ENCODE measurements around the gene MKRN3. TPM values are rescaled to one million over a fixed set of nuclear protein-coding genes. Genes with fewer than 3 reads are reported as not detected.

The MKRN3 gene
- total and polyA plus RNA-seq, 2 of the 8 experiments (the other 6 are each of a cell fraction or from before 2014, with no cell fraction given): not detected

DNA sequence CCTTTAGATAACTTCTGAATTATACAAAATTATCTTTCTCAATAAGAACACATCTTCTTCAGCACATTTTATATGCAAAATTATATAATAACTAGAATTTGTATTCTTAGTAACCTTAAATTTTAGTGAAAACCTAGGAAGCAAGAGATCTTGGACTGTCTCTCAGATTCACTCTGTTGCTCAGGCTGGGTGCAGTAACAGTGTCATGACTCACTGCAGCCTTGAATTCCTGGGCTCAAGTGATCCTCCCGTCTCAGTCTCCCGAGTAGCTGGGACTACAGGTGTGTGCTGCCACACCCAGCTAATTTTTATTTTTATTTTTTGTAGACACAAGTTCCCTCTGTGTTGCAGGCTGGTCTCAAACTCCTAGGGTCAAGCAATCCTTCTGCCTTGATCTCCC lies 29.9 kb downstream of the MKRN3 start (continued):
- TF ChIP-seq, protein P1, sequence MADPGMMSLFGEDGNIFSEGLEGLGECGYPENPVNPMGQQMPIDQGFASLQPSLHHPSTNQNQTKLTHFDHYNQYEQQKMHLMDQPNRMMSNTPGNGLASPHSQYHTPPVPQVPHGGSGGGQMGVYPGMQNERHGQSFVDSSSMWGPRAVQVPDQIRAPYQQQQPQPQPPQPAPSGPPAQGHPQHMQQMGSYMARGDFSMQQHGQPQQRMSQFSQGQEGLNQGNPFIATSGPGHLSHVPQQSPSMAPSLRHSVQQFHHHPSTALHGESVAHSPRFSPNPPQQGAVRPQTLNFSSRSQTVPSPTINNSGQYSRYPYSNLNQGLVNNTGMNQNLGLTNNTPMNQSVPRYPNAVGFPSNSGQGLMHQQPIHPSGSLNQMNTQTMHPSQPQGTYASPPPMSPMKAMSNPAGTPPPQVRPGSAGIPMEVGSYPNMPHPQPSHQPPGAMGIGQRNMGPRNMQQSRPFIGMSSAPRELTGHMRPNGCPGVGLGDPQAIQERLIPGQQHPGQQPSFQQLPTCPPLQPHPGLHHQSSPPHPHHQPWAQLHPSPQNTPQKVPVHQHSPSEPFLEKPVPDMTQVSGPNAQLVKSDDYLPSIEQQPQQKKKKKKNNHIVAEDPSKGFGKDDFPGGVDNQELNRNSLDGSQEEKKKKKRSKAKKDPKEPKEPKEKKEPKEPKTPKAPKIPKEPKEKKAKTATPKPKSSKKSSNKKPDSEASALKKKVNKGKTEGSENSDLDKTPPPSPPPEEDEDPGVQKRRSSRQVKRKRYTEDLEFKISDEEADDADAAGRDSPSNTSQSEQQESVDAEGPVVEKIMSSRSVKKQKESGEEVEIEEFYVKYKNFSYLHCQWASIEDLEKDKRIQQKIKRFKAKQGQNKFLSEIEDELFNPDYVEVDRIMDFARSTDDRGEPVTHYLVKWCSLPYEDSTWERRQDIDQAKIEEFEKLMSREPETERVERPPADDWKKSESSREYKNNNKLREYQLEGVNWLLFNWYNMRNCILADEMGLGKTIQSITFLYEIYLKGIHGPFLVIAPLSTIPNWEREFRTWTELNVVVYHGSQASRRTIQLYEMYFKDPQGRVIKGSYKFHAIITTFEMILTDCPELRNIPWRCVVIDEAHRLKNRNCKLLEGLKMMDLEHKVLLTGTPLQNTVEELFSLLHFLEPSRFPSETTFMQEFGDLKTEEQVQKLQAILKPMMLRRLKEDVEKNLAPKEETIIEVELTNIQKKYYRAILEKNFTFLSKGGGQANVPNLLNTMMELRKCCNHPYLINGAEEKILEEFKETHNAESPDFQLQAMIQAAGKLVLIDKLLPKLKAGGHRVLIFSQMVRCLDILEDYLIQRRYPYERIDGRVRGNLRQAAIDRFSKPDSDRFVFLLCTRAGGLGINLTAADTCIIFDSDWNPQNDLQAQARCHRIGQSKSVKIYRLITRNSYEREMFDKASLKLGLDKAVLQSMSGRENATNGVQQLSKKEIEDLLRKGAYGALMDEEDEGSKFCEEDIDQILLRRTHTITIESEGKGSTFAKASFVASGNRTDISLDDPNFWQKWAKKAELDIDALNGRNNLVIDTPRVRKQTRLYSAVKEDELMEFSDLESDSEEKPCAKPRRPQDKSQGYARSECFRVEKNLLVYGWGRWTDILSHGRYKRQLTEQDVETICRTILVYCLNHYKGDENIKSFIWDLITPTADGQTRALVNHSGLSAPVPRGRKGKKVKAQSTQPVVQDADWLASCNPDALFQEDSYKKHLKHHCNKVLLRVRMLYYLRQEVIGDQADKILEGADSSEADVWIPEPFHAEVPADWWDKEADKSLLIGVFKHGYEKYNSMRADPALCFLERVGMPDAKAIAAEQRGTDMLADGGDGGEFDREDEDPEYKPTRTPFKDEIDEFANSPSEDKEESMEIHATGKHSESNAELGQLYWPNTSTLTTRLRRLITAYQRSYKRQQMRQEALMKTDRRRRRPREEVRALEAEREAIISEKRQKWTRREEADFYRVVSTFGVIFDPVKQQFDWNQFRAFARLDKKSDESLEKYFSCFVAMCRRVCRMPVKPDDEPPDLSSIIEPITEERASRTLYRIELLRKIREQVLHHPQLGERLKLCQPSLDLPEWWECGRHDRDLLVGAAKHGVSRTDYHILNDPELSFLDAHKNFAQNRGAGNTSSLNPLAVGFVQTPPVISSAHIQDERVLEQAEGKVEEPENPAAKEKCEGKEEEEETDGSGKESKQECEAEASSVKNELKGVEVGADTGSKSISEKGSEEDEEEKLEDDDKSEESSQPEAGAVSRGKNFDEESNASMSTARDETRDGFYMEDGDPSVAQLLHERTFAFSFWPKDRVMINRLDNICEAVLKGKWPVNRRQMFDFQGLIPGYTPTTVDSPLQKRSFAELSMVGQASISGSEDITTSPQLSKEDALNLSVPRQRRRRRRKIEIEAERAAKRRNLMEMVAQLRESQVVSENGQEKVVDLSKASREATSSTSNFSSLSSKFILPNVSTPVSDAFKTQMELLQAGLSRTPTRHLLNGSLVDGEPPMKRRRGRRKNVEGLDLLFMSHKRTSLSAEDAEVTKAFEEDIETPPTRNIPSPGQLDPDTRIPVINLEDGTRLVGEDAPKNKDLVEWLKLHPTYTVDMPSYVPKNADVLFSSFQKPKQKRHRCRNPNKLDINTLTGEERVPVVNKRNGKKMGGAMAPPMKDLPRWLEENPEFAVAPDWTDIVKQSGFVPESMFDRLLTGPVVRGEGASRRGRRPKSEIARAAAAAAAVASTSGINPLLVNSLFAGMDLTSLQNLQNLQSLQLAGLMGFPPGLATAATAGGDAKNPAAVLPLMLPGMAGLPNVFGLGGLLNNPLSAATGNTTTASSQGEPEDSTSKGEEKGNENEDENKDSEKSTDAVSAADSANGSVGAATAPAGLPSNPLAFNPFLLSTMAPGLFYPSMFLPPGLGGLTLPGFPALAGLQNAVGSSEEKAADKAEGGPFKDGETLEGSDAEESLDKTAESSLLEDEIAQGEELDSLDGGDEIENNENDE (IDR thresholded peaks at IDR 0.05; ENCODE audit: insufficient replicate concordance, low read length): no peak
- no peak for TF ChIP-seq SIX5 (IDR thresholded peaks at IDR 0.05; ENCODE audit: low read depth, low read length)
- TF ChIP-seq, protein P2, sequence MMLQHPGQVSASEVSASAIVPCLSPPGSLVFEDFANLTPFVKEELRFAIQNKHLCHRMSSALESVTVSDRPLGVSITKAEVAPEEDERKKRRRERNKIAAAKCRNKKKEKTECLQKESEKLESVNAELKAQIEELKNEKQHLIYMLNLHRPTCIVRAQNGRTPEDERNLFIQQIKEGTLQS (IDR thresholded peaks at IDR 0.05; ENCODE audit: insufficient read depth, low read depth, low read length): no peak
- TF ChIP-seq NRF1 (IDR thresholded peaks at IDR 0.05; ENCODE audit: low read depth, low read length): no peak
- TF ChIP-seq RNF2 (IDR thresholded peaks at IDR 0.05; ENCODE audit: borderline replicate concordance, low read depth, low read length, missing control alignments, poor library complexity, severe bottlenecking): no peak
- TF ChIP-seq, protein P3, sequence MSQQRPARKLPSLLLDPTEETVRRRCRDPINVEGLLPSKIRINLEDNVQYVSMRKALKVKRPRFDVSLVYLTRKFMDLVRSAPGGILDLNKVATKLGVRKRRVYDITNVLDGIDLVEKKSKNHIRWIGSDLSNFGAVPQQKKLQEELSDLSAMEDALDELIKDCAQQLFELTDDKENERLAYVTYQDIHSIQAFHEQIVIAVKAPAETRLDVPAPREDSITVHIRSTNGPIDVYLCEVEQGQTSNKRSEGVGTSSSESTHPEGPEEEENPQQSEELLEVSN (IDR thresholded peaks at IDR 0.05): no peak
- TF ChIP-seq BRCA1 (IDR thresholded peaks at IDR 0.05; ENCODE audit: low read depth, low read length): no peak
- no peak for TF ChIP-seq TCF12 (IDR thresholded peaks at IDR 0.05; ENCODE audit: low read depth, low read length)
- TF ChIP-seq SIRT6 (IDR thresholded peaks at IDR 0.05; ENCODE audit: low read length): no peak
- TF ChIP-seq BACH1 (IDR thresholded peaks at IDR 0.05; ENCODE audit: low read length): no peak
- TF ChIP-seq CHD1 (IDR thresholded peaks at IDR 0.05; ENCODE audit: low read depth, low read length): no peak

Data from H1 (cell line).